Measurements from ENCODE around the gene KLF9.

The KLF9 gene

DNA sequence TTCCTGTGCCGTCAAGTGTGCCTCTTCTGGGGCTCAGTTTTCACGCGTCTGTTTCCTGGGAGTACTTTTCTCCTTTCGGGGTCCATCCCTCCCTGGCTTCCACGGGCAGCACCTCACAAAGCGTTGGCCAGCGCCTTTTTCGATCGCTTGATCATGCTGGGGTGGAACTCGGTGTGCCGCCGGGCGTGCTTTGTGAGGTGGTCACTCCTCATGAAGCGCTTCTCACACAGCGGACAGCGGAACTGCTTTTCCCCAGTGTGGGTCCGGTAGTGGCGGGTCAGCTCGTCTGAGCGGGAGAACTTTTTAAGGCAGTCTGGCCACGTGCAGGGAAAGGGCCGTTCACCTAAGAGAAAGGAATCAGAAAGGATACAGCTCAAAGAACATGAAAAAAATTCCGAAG is 26.8 kb downstream of the KLF9 start:
- no peak overlapping the region for H3K4me3 ChIP-seq (ENCODE audit: low read depth, low read length)
- TF ChIP-seq, protein P1, sequence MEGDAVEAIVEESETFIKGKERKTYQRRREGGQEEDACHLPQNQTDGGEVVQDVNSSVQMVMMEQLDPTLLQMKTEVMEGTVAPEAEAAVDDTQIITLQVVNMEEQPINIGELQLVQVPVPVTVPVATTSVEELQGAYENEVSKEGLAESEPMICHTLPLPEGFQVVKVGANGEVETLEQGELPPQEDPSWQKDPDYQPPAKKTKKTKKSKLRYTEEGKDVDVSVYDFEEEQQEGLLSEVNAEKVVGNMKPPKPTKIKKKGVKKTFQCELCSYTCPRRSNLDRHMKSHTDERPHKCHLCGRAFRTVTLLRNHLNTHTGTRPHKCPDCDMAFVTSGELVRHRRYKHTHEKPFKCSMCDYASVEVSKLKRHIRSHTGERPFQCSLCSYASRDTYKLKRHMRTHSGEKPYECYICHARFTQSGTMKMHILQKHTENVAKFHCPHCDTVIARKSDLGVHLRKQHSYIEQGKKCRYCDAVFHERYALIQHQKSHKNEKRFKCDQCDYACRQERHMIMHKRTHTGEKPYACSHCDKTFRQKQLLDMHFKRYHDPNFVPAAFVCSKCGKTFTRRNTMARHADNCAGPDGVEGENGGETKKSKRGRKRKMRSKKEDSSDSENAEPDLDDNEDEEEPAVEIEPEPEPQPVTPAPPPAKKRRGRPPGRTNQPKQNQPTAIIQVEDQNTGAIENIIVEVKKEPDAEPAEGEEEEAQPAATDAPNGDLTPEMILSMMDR (IDR thresholded peaks at IDR 0.05; ENCODE audit: borderline replicate concordance, insufficient read depth, low read depth, low read length), result no peak

DNA sequence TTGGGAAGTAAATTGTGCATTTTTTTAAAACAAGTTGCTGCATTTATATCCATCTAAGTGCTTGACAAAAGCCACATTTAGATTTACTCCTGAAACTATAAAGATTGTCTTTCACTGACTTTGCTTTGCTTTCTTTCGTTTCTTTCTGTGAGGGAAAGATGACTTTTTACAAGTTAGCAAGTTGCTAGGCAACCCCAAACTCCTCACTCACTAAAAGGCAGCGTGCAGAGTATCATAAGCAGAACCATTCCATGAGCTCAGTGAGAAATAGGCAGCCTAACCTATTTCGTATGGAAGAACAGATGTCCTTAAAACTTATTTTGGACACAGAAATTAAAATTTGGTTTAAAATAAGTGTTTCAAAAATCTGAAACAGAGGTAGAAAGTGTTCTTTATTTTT is 29.0 kb downstream of the KLF9 start:
- no peak overlapping the region for H3K4me3 ChIP-seq (ENCODE audit: low read depth, low read length)
- TF ChIP-seq, protein P1 (IDR thresholded peaks at IDR 0.05; ENCODE audit: borderline replicate concordance, insufficient read depth, low read depth, low read length), result no peak

DNA sequence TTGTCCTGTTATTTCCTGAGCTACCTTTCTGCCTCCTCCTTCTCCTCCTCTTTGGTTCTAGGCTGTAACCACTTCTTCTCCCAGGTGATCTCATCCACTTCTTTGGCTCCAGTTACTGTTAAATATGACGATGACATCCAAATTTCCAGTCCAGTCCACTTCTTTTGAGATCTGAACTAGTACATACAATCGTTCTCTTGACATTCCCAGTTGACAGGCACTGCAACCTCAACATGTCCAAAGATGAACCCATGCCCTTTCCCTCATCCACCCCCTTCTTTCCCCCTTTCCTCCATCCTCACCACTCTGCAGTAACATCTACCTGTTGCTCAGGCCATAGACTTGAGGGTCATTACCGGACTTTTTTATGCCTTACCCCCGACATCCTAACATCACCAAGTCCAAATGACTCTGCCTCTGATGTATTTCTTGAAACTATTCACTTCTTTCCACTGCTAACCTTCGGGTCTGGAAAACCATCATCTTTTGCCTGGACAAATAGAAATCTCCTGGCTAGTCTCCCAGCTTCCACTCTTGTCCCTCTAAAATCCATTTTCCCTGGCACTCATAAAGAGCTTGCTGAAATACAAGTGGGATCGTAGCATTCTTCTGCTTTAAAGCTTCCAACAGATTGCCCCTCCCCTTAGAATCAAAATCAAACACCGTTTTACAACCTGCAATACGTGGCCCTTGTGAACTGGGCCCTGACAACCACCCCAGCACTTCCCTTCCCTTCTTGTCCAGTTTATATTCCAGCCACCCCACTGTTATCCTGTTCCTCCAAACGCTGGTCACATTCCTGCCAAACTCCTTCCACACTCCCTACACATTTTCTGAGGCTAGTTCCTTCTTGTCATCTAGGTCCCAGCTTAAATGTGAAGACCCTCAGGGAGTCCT is 31.5 kb downstream of the KLF9 start:
- no peak overlapping the region for H3K4me3 ChIP-seq (ENCODE audit: low read depth, low read length)
- TF ChIP-seq, protein P1 (IDR thresholded peaks at IDR 0.05; ENCODE audit: borderline replicate concordance, insufficient read depth, low read depth, low read length), result no peak

DNA sequence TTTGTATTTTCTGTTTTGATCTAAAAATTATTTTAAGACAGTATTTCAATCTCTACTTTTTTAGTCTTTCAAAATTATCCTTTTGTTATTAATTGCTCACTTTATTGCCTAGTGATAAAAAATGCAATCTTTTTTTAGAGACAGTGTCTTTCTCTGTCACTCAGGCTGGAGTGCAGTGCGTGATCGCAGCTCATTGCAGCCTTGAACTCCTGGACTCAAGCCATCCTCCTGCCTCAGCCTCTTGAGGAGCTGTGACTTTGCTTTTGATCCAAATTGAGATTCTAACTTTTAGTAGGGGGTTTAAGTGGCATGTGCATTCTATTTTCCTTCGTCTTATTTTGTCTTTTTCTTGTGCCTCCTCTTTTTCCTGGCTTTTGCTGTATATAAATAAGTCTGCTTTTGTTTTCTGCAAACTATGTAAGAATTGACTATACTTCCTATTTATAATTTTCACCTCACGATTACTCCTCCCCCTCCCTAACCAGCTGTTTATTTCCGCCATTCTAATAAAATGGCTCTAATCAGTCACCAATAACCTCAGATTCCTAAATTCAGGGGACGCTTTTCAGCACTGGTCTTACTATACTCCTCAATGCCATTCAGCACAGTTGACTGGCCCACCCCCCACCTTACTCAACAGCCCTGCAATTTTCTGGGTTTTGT is 32.3 kb downstream of the KLF9 start:
- no peak overlapping the region for H3K4me3 ChIP-seq (ENCODE audit: low read depth, low read length)
- TF ChIP-seq, protein P1 (IDR thresholded peaks at IDR 0.05; ENCODE audit: borderline replicate concordance, insufficient read depth, low read depth, low read length), result no peak

DNA sequence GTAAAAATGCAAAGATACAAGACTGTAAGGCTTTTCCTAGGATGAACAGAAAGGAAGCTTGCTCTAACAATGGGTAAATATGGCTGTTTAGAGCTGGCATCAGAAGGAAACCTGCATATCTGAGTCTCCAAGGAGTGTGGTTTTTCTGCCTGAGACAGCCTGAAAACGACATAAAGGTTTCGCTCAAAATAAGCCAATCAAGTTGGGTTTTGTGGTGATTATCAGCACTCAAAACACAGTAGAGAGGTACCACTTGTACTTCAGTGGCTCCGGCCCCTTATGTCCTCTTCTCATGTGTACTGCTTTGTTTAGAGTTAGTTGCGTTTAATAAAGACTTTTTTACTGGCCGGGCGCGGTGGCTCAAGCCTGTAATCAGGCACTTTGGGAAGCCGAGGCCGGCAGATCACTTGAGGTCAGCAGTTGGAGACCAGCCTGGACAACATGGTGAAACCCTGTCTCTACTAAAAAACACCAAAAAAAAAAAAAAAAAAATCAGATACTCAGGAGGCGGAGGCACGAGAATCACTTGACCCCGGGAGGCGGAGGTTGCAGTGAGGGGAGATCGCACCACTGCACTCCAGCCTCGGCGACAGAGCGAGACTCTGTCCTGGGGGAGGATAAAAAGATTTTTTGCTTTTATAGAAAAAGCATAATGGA is 39.4 kb downstream of the KLF9 start:
- TF ChIP-seq, protein P1 (IDR thresholded peaks at IDR 0.05; ENCODE audit: borderline replicate concordance, insufficient read depth, low read depth, low read length), result no peak
- no peak overlapping the region for H3K4me3 ChIP-seq (ENCODE audit: low read depth, low read length)

DNA sequence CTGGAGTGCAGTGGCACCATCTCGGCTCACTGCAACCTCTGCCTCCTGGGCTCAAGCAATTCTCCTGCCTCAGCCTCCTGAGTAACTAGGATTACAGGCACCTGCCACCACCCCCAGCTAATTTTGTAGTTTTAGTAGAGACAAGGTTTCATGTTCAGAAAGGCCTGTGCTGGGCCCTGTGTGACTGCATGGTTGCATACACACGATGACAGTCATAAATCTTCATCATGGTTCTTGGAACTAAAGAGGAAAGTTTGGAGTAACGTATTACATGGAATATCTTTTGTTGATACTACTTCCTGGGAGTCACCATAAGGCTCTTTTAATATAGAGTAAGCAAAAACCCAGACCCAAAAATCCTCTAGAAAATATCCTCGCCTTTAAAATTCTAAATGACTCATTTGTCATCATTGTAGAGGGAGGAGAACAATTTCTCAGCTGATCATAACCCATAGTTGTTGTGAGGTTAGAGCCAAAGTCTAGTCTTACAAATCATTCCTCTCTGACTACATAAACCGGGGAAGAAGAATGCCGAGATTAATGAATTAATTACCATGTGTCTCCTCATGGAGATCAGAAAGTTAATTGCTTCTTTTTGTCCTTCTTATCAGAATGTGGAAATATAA is 47.0 kb downstream of the KLF9 start:
- H3K4me3 ChIP-seq (ENCODE audit: low read depth, low read length), result no peak overlapping the region
- TF ChIP-seq, protein P1 (IDR thresholded peaks at IDR 0.05; ENCODE audit: borderline replicate concordance, insufficient read depth, low read depth, low read length), result no peak

Data from GM12875 (cell line).